Kidney (tissue), 14 donors: Measurements from ENCODE around the gene FRMD3. TPM values are rescaled to one million over a fixed set of nuclear protein-coding genes. Genes with fewer than 3 reads are reported as not detected.

Experiments
- DNase-seq, 5 donors: peaks; one replicate each; pipeline ENCODE4 v3.0.0-alpha.2; 2013 to 2020
- FAIRE-seq: peaks from 2 replicates; lab custom pipeline; 2012; peaks lifted over from hg19 to GRCh38; lab: Jason Lieb, UNC
- H3K27ac ChIP-seq, 2 donors: one replicate each; pipeline ENCODE4 v1.7.0; 2013; ENCODE audit warnings: low read depth in 2 of 2, low read length in 2 of 2, inconsistent platforms in 1 of 2
- H3K27me3 ChIP-seq: one replicate; pipeline ENCODE4 v1.7.1; 2013; ENCODE audit warnings: low read length, inconsistent platforms; ENCODE audit not compliant: control insufficient read depth, insufficient read depth
- H3K36me3 ChIP-seq, 3 donors: one replicate each; pipeline versions ENCODE4 v1.7.0 to v1.7.1; 2013; ENCODE audit warnings: low read length in 3 of 3, control low read depth in 1 of 3, inconsistent platforms in 1 of 3; ENCODE audit not compliant: insufficient read depth in 3 of 3, control insufficient read depth in 2 of 3
- H3K4me1 ChIP-seq, 3 donors: one replicate each; pipeline versions ENCODE4 v1.7.0 to v1.7.1; 2013; ENCODE audit warnings: low read length in 3 of 3, inconsistent platforms in 1 of 3, low read depth in 1 of 3; ENCODE audit not compliant: control insufficient read depth in 2 of 3, insufficient read depth in 2 of 3
- H3K4me3 ChIP-seq, 3 donors: one replicate each; pipeline versions ENCODE4 v1.7.0 to v1.8.1; 2013; ENCODE audit warnings: low read length in 3 of 3, control low read depth in 1 of 3, inconsistent platforms in 1 of 3
- H3K9ac ChIP-seq, 3 donors: one replicate each; pipeline versions ENCODE4 v1.7.0 to v1.7.1; 2013; ENCODE audit warnings: low read length in 3 of 3, control low read depth in 1 of 3, inconsistent platforms in 1 of 3
- H3K9me3 ChIP-seq, 3 donors: one replicate each; pipeline versions ENCODE4 v1.7.0 to v1.7.1; 2013; ENCODE audit warnings: low read length in 3 of 3, control low read depth in 1 of 3, inconsistent platforms in 1 of 3; ENCODE audit not compliant: control insufficient read depth in 2 of 3, insufficient read depth in 1 of 3
- intact Hi-C: fragments of 100-400 bp; cut with DNase I; formaldehyde crosslinking; loops from one replicate; pipeline ENCODE4 v1.11.1; 2022
- polyA plus RNA-seq: library from polyadenylated mRNA; stranded (reverse); fragments of 350-450 nt; fragmentation: Illumina TruSeq; extraction: RNeasy Lipid Tissue Mini Kit (QIAGEN cat#74804); gene quantifications from one replicate; pipeline ENCODE4 v1.2.3, GENCODE V29; 2014; ENCODE audit warnings: low read depth, low replicate concordance; ENCODE audit not compliant: insufficient read depth
- total RNA-seq: library from RNA; stranded (reverse); fragmentation: NEBNext Ultra II Directional; extraction: Animal tissue kit (Norgen Biotek cat#: 25700); gene quantifications from one replicate; pipeline ENCODE4 v1.2.1, GENCODE V29; 2021
- TF ChIP-seq, protein P1 (sequence below): IDR thresholded peaks from 3 replicates; pipeline ENCODE4 v1.5.1; 2012; ENCODE audit warnings: mild to moderate bottlenecking, moderate library complexity, borderline replicate concordance; ENCODE audit not compliant: insufficient read depth; ENCODE audit errors: extremely low read depth
- donor health status: control.
- donor health status: control.
- donor health status: control.
- donor health status: control.
- donor health status: control.
- donor health status: DM: yes; HTN: yes; CAD: no.
- donor health status: Normal renal cell carcinoma (clear cell type).

The FRMD3 gene
- total and polyA plus RNA-seq, 2 donors from 2014 or later = 9.9 to 11.0 TPM

DNA sequence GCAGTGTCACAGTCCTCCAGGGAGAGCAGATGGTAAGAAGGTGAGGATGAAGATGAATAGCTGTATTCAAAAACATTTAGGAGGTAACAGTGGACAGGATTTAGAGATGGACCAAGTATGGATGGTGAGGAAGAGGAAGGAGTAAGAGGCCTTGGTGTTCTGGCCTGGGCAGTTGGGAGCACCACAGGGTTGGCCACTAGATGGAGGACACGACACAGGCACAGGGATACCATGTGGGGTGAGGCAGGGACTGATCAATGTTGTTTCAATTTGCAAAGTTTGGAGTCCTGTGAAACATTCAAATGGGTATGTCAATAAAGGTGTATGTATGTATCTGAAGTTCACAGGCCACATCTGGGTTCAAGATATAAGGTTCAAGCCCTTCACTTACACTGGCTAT is 334.2 kb downstream of the FRMD3 start:
- H3K27ac ChIP-seq = no peak overlapping the region
- FAIRE-seq = no peak
- intact Hi-C loops = no loop called here
- TF ChIP-seq, protein P1, sequence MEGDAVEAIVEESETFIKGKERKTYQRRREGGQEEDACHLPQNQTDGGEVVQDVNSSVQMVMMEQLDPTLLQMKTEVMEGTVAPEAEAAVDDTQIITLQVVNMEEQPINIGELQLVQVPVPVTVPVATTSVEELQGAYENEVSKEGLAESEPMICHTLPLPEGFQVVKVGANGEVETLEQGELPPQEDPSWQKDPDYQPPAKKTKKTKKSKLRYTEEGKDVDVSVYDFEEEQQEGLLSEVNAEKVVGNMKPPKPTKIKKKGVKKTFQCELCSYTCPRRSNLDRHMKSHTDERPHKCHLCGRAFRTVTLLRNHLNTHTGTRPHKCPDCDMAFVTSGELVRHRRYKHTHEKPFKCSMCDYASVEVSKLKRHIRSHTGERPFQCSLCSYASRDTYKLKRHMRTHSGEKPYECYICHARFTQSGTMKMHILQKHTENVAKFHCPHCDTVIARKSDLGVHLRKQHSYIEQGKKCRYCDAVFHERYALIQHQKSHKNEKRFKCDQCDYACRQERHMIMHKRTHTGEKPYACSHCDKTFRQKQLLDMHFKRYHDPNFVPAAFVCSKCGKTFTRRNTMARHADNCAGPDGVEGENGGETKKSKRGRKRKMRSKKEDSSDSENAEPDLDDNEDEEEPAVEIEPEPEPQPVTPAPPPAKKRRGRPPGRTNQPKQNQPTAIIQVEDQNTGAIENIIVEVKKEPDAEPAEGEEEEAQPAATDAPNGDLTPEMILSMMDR = peak; percentile 13
- H3K9me3 ChIP-seq = no peaks in the 10 kb centered on the region
- H3K4me3 ChIP-seq = no peak overlapping the region
- H3K4me1 ChIP-seq = peaks cover 0 to 7% (median 0%) of the 10 kb centered on the region in 3 donors
- H3K27me3 ChIP-seq = no peaks in the 10 kb centered on the region
- no peaks in the 10 kb centered on the region for H3K36me3 ChIP-seq
- no peak overlapping the region for H3K9ac ChIP-seq
- DNase-seq = no peak

DNA sequence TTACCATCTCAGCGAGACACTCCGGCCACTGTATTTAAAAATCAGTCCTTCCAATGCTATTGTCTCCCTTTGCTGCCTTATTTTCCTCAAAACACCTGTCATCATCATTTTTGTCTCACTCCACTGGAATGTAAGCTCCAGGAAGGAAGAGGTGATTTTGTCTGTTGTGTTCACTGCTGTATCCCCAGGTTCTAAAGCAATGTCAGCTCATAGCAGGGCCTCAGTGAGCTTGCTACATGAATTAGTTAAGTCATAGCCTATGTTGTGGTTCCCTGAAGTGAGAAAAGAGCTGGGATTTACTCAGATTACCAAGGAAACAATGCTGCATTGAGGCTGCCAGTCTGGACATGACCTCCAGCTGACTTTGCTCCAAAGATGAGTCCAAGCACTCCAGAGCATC is 337.7 kb downstream of the FRMD3 start:
- intact Hi-C loops = no loop called here
- Histone ChIP-seq H3K4me3 (no peak overlapping the region), H3K9me3 (no peaks in the 10 kb centered on the region), H3K36me3 (no peaks in the 10 kb centered on the region), H3K9ac (no peak overlapping the region), H3K27ac (no peak overlapping the region), H3K27me3 (no peaks in the 10 kb centered on the region), H3K4me1 (peaks cover 0 to 2% (median 0%) of the 10 kb centered on the region in 3 donors)
- FAIRE-seq (no peak), DNase-seq (no peak)
- TF ChIP-seq, protein P1 = no peak

DNA sequence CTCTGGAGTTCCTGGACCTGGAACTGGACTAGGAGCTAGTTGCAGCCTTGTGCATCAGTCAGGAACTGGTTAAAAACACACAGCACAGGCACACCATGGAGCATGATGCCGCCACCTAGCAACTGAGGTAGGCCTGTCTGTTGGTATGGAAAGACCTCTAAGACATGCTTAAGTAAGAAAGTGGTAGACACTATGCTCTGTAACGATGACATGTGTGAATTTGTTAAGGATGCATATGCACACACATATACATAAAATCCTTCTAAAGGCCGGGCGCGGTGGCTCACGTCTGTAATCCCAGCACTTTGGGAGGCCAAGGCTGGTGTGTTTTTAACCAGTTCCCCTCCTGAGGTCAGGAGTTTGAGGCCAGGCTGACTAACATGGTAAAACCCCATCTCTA is 338.4 kb downstream of the FRMD3 start:
- DNase-seq = no peak
- TF ChIP-seq, protein P1 = no peak
- FAIRE-seq = no peak
- Histone ChIP-seq H3K9ac (no peak overlapping the region), H3K4me1 (peaks cover 0 to 2% (median 0%) of the 10 kb centered on the region in 3 donors), H3K27ac (no peak overlapping the region), H3K9me3 (no peaks in the 10 kb centered on the region), H3K36me3 (no peaks in the 10 kb centered on the region), H3K27me3 (no peaks in the 10 kb centered on the region), H3K4me3 (no peak overlapping the region)
- intact Hi-C loops = no loop called here

DNA sequence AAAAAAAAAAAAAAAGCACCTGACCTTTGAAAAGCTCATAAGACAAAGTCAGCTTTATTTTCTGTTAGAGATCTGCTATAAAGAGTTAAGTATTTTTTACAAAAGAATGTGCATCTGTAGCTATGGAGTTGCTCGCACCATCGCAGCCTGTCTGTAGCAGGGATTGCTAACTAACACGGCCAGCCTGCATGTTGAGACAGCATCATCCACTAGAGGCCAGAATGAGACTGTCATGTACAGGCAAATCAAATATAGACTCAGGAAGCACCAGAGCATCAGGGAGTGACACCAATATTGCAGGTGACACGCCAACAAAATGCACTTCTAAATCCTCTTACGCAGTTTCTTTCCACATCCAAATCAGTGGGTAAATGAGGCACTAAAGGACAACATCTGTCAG is 339.0 kb downstream of the FRMD3 start:
- intact Hi-C loops = no loop called here

More for the DNA sequence above, 339.0 kb downstream of the FRMD3 start:
- Histone ChIP-seq H3K9ac (no peak overlapping the region), H3K4me1 (peaks cover 0 to 2% (median 0%) of the 10 kb centered on the region in 3 donors), H3K27me3 (no peaks in the 10 kb centered on the region), H3K36me3 (no peaks in the 10 kb centered on the region), H3K27ac (no peak overlapping the region), H3K9me3 (no peaks in the 10 kb centered on the region), H3K4me3 (no peak overlapping the region)
- FAIRE-seq (peak; percentile 72), DNase-seq (peak in 4 of 5 donors; percentile 45 to 82 (median 64))
- TF ChIP-seq, protein P1 = peak; percentile 85
